ENCODE data around the gene RAP2B. TPM values are rescaled to one million over a fixed set of nuclear protein-coding genes. Genes with fewer than 3 reads are reported as not detected.

RAP2B gene
- total RNA-seq, 1 donor from 2014 or later, result 23.7 TPM

- DNase-seq (ENCODE audit: low read depth), result no peak
These were observed 2.1 kb upstream of the RAP2B start for GRCh38 chr3:153159771-153160397.

DNA sequence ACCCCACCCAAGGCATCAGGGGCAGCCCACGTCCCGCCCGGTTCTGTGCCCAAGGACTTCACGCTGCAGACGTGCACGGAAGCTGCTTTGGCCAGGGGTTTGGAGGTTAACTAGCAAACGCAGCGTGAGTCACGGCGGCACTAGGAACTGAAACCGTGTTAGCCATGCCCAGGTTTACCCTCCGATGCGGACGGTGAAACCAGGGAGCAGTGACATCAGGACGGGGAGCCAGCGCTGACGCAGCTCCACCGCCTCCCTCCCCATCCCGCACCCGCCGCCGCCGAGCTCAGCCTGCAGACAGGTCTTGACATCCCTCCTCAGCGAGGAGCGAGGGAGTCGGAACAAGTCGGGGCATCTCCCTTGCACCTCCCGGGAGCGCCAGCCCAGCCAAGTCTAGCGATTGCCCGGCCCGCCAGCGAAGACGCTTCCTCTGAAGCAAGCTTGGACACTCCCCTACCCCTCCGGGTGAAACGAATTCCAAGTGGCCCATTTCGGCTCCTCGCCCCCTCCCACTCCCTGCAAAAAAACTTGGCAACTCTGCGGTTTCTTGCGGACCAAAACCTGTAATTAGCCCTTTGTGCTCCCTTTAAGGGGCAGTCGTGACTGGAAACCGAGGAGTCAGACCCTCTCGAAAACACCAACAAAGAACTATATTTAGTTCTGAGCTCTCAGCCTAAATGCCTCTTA, 1.4 kb upstream of the RAP2B start:
- DNase-seq (ENCODE audit: low read depth), result peak; percentile 93

DNA sequence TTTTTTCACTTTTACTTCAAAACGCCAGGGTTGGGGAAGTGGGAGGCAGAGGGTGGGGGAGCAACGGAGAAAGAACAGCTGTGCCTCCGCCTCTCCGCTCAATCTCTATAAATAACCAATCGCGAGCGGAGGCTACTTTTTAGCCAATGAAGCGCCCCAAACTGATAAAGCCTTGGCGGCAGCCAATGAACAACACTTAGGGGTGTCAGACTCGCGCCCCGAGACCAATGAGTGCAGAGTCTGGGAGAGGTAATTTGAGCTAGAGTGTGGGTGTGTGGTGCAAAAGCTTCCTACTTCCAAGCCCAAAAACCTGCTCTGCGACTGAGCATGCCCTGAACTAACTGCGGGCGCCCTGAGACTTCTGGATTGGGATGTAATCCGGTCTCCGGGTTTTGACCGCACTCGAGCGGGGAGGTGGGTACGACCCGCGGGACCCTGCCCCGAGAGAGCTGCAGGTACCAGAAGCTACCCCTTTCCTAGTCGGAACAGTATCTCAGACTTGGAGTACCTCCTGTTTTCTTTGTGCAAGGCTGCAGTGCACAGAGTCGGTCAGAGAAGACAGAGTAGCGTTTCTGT, 800 bp upstream of the RAP2B start:
- DNase-seq (ENCODE audit: low read depth), result peak; percentile 100

- DNase-seq (ENCODE audit: low read depth), result peak; percentile 50
These were observed 727 bp downstream of the RAP2B start for GRCh38 chr3:153162513-153163392.

GRCh38 chr3:153163393-153163724, 1.3 kb downstream of the RAP2B start:
- peak; percentile 46 for DNase-seq (ENCODE audit: low read depth)

DNA sequence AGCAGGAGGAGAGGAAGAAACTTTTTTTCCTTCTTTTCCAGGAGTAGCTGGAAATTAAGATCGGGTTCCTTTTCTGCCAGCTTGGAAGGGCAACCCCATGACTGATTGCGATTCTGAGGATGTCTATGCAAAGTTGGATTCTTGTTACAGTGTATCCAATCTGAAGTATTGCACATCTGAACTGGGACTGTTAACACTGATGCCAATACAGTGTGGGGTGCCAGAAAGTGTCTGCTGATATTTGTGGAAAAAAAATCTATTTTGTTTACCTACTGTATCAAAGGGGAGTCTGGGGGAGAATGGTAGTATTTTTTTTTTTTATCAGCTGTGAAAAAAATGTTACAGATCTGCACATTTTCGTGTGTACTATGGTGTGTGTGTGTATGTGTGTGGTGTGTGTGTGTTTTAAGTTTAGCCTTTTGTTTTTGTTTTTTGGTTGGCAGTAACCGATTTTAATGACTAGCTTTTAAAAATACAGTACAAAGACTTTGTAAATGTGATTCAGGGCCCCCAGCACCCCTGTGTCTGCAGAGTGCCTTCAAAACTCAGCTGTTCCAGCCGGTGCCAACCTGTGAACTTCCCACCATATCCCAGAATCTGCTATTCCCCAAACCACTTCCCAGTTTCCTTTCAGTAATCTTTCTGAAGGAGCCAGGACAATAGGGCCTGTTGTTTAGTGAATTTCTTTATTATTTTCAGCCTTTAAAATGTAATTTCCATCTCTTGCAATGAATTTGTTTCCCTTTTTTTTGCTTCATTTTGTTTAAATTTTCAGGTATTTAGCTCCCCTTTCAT, 1.9 kb downstream of the RAP2B start:
- peak; percentile 36 for DNase-seq (ENCODE audit: low read depth)

GRCh38 chr3:153165261-153165681, 3.2 kb downstream of the RAP2B start:
- peak; percentile 42 for DNase-seq (ENCODE audit: low read depth)

GRCh38 chr3:153166206-153166605, 4.2 kb downstream of the RAP2B start:
- DNase-seq (ENCODE audit: low read depth), result no peak

GRCh38 chr3:153166796-153167195, 4.8 kb downstream of the RAP2B start:
- DNase-seq (ENCODE audit: low read depth), result no peak

DNA sequence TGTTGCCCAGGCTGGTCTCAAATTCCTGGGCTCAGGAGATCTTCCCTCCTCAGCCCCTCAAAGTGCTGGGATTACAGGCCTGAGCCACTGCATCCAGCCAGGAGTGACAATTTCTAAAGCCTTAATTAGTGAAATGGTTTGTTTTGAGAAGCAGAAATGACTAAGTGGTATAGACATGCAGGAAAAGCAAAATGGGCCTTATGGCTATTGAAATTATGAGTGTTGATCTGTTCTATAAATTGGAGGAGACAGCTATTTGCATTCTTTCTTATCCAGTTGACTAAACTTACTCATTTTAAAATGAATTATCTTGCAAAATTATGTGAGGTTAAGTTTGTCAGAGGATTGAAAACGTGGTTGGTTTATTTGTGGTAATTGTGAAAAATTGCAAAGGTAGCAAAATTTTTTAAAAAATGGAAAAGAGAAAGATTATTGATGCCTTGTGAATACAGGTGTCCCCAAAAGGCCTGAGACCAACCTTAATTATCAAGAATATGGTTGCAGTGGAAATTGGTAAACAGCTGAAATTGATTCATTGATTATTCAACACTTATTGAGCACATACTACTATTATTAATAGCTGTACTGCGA, 7.9 kb downstream of the RAP2B start:
- DNase-seq (ENCODE audit: low read depth), result no peak

DNA sequence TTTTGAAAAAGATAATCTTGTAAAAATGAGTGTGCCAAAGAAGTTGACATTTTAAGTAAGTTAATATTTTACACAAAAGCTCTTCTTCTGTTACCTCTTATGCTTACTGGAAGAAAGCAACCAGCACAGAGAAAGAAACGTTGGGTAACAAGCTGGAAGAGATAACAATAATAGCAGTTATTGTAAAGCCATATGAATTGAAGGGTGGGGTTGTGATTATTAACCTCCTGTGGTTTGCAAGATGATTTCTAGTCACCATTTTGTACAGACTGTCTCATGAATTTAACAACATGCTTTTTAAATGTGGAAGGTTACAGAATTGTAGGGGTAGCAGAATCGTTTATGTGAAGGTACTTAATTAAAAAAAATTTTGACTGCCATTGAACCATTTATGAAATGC, 9.2 kb downstream of the RAP2B start:
- DNase-seq (ENCODE audit: low read depth), result no peak

DNA sequence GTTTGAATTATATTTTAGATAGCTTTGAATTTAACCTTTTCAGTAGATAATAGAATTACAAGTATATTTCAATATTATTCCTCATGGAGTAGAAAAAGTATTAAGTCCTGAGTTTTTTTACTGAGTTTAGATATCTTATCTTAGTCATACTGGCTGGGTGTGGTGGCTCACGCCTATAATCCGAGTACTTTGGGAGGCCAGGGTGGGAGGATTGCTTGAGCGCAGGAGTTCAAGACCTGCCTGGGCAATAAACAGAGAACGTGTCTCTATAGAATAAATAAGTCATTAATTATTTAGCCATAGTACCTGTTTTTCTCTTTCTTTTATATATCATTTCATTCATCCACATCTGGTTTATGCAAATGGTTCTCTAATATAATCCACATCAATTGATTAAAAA, 9.9 kb downstream of the RAP2B start:
- DNase-seq (ENCODE audit: low read depth), result no peak

- no peak for DNase-seq (ENCODE audit: low read depth)
These were observed 11.1 kb downstream of the RAP2B start for GRCh38 chr3:153172796-153173757.

DNA sequence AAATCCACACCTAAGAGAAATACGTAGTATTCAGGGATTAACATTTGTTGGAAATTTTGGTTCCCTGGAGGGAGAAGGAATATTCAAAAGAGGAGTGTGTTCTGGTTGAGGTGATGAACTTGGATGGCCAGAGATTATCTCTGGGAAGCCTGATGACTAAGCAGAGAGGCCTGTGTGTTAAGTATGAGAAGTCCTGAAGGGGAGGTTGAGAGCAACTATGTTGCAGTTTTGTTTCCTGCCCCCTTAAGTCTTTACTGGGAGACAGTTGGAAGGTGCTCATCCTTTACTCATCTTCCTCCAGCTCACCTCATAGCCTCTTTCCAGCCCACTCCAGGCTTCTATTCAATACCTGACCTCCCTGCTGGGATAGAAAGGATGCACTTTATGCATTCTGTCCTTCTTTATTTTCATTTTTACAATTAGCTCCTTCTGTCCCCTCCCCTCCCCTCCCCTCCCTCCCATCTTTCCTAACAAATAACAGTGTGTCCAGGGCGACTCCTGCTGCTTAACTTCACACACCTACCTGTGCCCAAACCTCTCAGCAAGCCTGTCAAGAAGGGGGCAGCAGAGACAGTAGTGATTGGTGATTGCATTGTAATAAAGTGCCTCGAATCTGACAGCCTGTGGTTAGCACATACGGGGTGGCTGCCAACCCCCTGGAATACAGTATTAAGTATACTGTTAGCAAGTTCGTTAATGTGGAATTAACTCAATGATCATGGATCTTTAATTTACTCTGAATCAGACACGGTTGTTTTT, 11.9 kb downstream of the RAP2B start:
- no peak for DNase-seq (ENCODE audit: low read depth)

DNA sequence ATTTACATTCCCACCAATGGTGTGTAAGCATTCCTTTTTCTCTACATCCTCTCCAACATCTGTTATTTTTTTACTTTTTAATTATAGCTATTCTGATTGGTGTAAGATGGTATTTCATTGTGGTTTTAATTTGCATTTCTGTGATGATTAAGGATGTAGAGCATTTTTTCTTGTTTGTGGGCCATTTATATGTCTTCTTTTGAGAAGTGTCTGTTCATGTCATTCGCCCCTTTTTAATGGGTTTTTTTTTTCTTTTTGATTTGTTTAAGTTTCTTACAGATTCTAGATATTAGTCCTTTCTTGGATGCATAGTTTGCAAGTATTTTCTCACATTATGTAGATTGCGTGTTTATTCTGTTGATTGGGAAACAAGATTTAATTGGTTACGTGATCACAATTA, 14.2 kb downstream of the RAP2B start:
- DNase-seq (ENCODE audit: low read depth), result no peak

DNA sequence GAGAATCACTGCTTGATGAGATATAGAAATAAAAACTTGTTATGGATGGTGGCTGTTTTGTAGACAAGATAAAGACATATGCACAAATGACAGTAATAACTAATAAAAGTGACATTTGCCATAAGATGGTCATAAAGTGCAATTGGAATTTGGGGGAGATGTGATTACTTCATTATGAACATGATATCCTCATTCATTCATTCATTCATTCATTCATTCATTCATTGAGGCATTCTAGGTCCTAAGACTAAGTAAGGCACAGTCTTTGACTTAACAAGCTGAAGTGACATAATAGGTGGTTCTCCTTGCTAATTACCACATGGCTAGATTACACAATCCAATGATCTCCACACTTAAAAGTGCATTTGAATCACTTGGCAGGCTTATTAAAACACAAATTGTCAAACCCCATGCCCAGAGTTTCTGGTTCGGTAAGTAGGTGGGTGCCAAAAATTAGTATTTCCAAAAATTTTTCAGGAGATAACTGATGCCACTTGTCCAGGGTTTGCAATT, 18.9 kb downstream of the RAP2B start:
- no peak for DNase-seq (ENCODE audit: low read depth)

GRCh38 chr3:153182501-153183293, 20.7 kb downstream of the RAP2B start:
- DNase-seq (ENCODE audit: low read depth), result peak; percentile 82

GRCh38 chr3:153190923-153191322, 28.9 kb downstream of the RAP2B start:
- no peak for DNase-seq (ENCODE audit: low read depth)

All from myocyte (in vitro differentiated cells).